HepG2 (cell line): Measurements from ENCODE around the gene SSBP1. TPM values are rescaled to one million over a fixed set of nuclear protein-coding genes. Genes with fewer than 3 reads are reported as not detected.

Source experiments
- ATAC-seq: fragments of 200-7000 bp; cut with Tn5 transposase; 3 replicates; pipeline ENCODE4 v1.9.1; 2020; ENCODE audit warnings: mild to moderate bottlenecking, moderate library complexity
- BruUV-seq: library from RNA; stranded (reverse); fragments of 400-500 nt; replicated peaks from 2 replicates; lab custom pipeline; 2021; lab: Mats Ljungman, UMichigan
- CTCF ChIA-PET: fragments of 300-600 bp; formaldehyde crosslinking; extraction: SDS; loops from one replicate; lab custom pipeline; 2021; ENCODE audit warnings: low total read pairs, inconsistent platforms, low intra/inter-chr PET ratio; lab: Yijun Ruan, JAX
- POLR2A ChIA-PET: fragments of 350-600 bp; sonication (Branson Sonifier 250); formaldehyde crosslinking; loops from one replicate; lab custom pipeline; 2020; ENCODE audit warnings: antibody characterized with exemption, inconsistent platforms; lab: Yijun Ruan, JAX
- DNase-seq: peaks from one replicate; pipeline ENCODE4 v3.0.0-alpha.2; 2015; ENCODE audit warnings: low spot score
- FAIRE-seq: peaks from 3 replicates; lab custom pipeline; 2011; peaks lifted over from hg19 to GRCh38; lab: Jason Lieb, UNC
- H2AFZ ChIP-seq: one replicate; pipeline ENCODE4 v1.6.1; 2011; ENCODE audit warnings: low read length, inconsistent platforms
- H3K27ac ChIP-seq: fragments of 300-600 bp; 3 replicates; pipeline ENCODE4 v1.8.0; 2011; ENCODE audit warnings: mixed run types, mild to moderate bottlenecking, mixed read lengths, low read length, inconsistent platforms; ENCODE audit not compliant: insufficient read depth; ENCODE audit errors: extremely low read length
- H3K27me3 ChIP-seq, 2 experiments: fragments of 200-600 bp in 1 of 2; 2 replicates in 1 of 2; 3 replicates in 1 of 2; pipeline versions ENCODE4 v1.6.0 to v1.8.0; 2011; ENCODE audit warnings: low read length in 2 of 2, mild to moderate bottlenecking in 2 of 2, moderate library complexity in 2 of 2, inconsistent platforms in 1 of 2; ENCODE audit not compliant: insufficient read depth in 2 of 2, control insufficient read depth in 1 of 2
- H3K36me3 ChIP-seq, 2 experiments: fragments of 200-600 bp in 1 of 2; replicated peaks in 1 of 2; 2 replicates in 1 of 2; 3 replicates in 1 of 2; pipeline versions ENCODE4 v1.5.1 to v1.8.0; 2011; ENCODE audit warnings: low read length in 2 of 2, inconsistent platforms in 1 of 2; ENCODE audit not compliant: insufficient read depth in 2 of 2, control insufficient read depth in 1 of 2
- H3K4me1 ChIP-seq: 2 replicates; pipeline ENCODE4 v1.5.1; 2012; ENCODE audit warnings: low read length, inconsistent platforms; ENCODE audit not compliant: insufficient read depth
- H3K4me2 ChIP-seq: 2 replicates; pipeline ENCODE4 v1.6.0; 2011; ENCODE audit warnings: low read depth, low read length, inconsistent platforms
- H3K4me3 ChIP-seq, 3 experiments: fragments of 200-600 bp in 1 of 3; sonication (generic), shearing (Covaris generic) in 1 of 3; replicated peaks in 1 of 3; 2 replicates each; pipeline ENCODE4 v1.5.1; 2011 to 2016; ENCODE audit warnings: low read length in 3 of 3, inconsistent platforms in 2 of 3, low read depth in 2 of 3, mild to moderate bottlenecking in 2 of 3, control low read depth in 1 of 3, mixed read lengths in 1 of 3; ENCODE audit not compliant: insufficient read depth in 1 of 3
- H3K79me2 ChIP-seq: one replicate; pipeline ENCODE4 v1.6.1; 2011; ENCODE audit warnings: low read length, inconsistent platforms; ENCODE audit not compliant: insufficient read depth
- H3K9ac ChIP-seq: 2 replicates; pipeline ENCODE4 v1.6.0; 2011; ENCODE audit warnings: mild to moderate bottlenecking, low read depth, low read length, inconsistent platforms; ENCODE audit not compliant: insufficient read depth
- H3K9me3 ChIP-seq: 2 replicates; pipeline ENCODE4 v1.5.1; 2012; ENCODE audit warnings: mild to moderate bottlenecking, low read length
- H4K20me1 ChIP-seq: 2 replicates; pipeline ENCODE4 v1.6.0; 2011; ENCODE audit warnings: inconsistent platforms, mild to moderate bottlenecking, low read length, moderate library complexity; ENCODE audit not compliant: insufficient read depth
- BCL6 ChIP-seq: IDR thresholded peaks from 2 replicates; pipeline ENCODE4 v1.6.1; 2016; ENCODE audit warnings: missing genetic modification reagents, missing compliant biosample characterization
- CREB3 ChIP-seq: sonication (generic); formaldehyde crosslinking; IDR thresholded peaks from 2 replicates; pipeline ENCODE4 v1.5.0; 2020; ENCODE audit warnings: missing genetic modification reagents
- FOXA3 ChIP-seq: IDR thresholded peaks from 2 replicates; pipeline ENCODE4 v1.6.1; 2016; ENCODE audit warnings: missing genetic modification reagents, missing compliant biosample characterization
- MTA3 ChIP-seq: sonication (generic); formaldehyde crosslinking; IDR thresholded peaks from 2 replicates; pipeline ENCODE4 v1.4.0; 2020; ENCODE audit warnings: missing genetic modification reagents
- MYNN ChIP-seq: sonication (generic); formaldehyde crosslinking; IDR thresholded peaks from 2 replicates; pipeline ENCODE4 v1.4.0; 2020; ENCODE audit warnings: mild to moderate bottlenecking, low read depth, missing genetic modification reagents
- POLR2AphosphoS5 ChIP-seq: IDR thresholded peaks from 2 replicates; pipeline ENCODE4 v1.6.1; 2012; ENCODE audit warnings: low read depth, low read length
- SNAI1 ChIP-seq: sonication (generic); formaldehyde crosslinking; IDR thresholded peaks from 2 replicates; pipeline ENCODE4 v1.5.0; 2020; ENCODE audit warnings: mild to moderate bottlenecking, missing genetic modification reagents, borderline replicate concordance
- SNRNP70 ChIP-seq: fragments of 200-400 bp; formaldehyde crosslinking; IDR thresholded peaks from 2 replicates; pipeline ENCODE4 v1.6.1; 2017; ENCODE audit warnings: mild to moderate bottlenecking, low read depth, low read length, moderate library complexity
- ZNF143 ChIP-seq: sonication (generic); formaldehyde crosslinking; IDR thresholded peaks from 2 replicates; pipeline ENCODE4 v1.4.0; 2020; ENCODE audit warnings: missing genetic modification reagents
- WGBS: methylation state at CpG from one replicate; pipeline ENCODE4 v1.1.6; 2017; ENCODE audit warnings: low lambda C conversion rate; 5-methylcytosine and 5-hydroxymethylcytosine counted together
- in situ Hi-C: cut with HindIII; loops from 2 replicates; pipeline ENCODE4 v1.10.0; 2017; ENCODE audit warnings: low pct_unique_long_range_greater_than_20kb; ENCODE audit not compliant: extremely low pct_ligation_motif_present
- intact Hi-C: fragments of 100-400 bp; cut with micrococcal nuclease; formaldehyde crosslinking; loops from one replicate; pipeline ENCODE4 v1.10.0; 2022; ENCODE audit not compliant: unreplicated experiment
- polyA plus RNA-seq, 8 experiments: library from polyadenylated mRNA; depleted of rRNA in 3 of 8; stranded (reverse) in 7 of 8; unstranded in 1 of 8; fragments of >200 nt; fragmentation: Illumina TruSeq in 4 of 8; extraction: Trizol in 4 of 8; gene quantifications; 2 replicates each; pipeline versions ENCODE4 v1.2.1 to v1.2.3, GENCODE V29; 2011 to 2016; ENCODE audit warnings: low read depth in 4 of 8, missing spikeins in 1 of 8, mixed read lengths in 1 of 8; ENCODE audit not compliant: insufficient read depth in 1 of 8
- total RNA-seq, 5 experiments: library from RNA; depleted of rRNA; stranded (reverse); fragments of >200 nt; fragmentation: Illumina TruSeq; extraction: Trizol; gene quantifications; 2 replicates each; pipeline ENCODE4 v1.2.3, GENCODE V29; 2016; ENCODE audit warnings: low read depth in 1 of 5
- TF ChIP-seq, protein P1 (sequence below): IDR thresholded peaks from 2 replicates; pipeline ENCODE4 v1.6.1; 2016; ENCODE audit warnings: missing compliant biosample characterization, missing genetic modification reagents, borderline replicate concordance
- TF ChIP-seq, protein P2 (sequence below): sonication (generic); formaldehyde crosslinking; IDR thresholded peaks from 2 replicates; pipeline ENCODE4 v1.4.0; 2020; ENCODE audit warnings: missing genetic modification reagents
- TF ChIP-seq, protein P3 (sequence below): sonication (generic); formaldehyde crosslinking; IDR thresholded peaks from 2 replicates; pipeline ENCODE4 v1.4.0; 2020; ENCODE audit warnings: mild to moderate bottlenecking, missing genetic modification reagents

The SSBP1 gene
- total and polyA plus RNA-seq, 2 of the 13 experiments (the other 11 are each of a cell fraction or from before 2014, with no cell fraction given): 64.4 to 254 TPM

GRCh38 chr7:141729020-141729419 is 9.1 kb upstream of the SSBP1 start:
- TF ChIP-seq, protein P1, sequence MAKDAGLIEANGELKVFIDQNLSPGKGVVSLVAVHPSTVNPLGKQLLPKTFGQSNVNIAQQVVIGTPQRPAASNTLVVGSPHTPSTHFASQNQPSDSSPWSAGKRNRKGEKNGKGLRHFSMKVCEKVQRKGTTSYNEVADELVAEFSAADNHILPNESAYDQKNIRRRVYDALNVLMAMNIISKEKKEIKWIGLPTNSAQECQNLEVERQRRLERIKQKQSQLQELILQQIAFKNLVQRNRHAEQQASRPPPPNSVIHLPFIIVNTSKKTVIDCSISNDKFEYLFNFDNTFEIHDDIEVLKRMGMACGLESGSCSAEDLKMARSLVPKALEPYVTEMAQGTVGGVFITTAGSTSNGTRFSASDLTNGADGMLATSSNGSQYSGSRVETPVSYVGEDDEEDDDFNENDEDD: no peak
- no peak for TF ChIP-seq MYNN (CRISPR knock-in tag)
- no peak for TF ChIP-seq SNRNP70
- TF ChIP-seq POLR2AphosphoS5: no peak
- TF ChIP-seq, protein P2, sequence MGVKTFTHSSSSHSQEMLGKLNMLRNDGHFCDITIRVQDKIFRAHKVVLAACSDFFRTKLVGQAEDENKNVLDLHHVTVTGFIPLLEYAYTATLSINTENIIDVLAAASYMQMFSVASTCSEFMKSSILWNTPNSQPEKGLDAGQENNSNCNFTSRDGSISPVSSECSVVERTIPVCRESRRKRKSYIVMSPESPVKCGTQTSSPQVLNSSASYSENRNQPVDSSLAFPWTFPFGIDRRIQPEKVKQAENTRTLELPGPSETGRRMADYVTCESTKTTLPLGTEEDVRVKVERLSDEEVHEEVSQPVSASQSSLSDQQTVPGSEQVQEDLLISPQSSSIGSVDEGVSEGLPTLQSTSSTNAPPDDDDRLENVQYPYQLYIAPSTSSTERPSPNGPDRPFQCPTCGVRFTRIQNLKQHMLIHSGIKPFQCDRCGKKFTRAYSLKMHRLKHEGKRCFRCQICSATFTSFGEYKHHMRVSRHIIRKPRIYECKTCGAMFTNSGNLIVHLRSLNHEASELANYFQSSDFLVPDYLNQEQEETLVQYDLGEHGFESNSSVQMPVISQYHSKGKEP: no peak
- no peak for TF ChIP-seq MTA3 (CRISPR knock-in tag)
- no peak for TF ChIP-seq ZNF143
- TF ChIP-seq CREB3 (CRISPR knock-in tag): no peak
- TF ChIP-seq, protein P3, sequence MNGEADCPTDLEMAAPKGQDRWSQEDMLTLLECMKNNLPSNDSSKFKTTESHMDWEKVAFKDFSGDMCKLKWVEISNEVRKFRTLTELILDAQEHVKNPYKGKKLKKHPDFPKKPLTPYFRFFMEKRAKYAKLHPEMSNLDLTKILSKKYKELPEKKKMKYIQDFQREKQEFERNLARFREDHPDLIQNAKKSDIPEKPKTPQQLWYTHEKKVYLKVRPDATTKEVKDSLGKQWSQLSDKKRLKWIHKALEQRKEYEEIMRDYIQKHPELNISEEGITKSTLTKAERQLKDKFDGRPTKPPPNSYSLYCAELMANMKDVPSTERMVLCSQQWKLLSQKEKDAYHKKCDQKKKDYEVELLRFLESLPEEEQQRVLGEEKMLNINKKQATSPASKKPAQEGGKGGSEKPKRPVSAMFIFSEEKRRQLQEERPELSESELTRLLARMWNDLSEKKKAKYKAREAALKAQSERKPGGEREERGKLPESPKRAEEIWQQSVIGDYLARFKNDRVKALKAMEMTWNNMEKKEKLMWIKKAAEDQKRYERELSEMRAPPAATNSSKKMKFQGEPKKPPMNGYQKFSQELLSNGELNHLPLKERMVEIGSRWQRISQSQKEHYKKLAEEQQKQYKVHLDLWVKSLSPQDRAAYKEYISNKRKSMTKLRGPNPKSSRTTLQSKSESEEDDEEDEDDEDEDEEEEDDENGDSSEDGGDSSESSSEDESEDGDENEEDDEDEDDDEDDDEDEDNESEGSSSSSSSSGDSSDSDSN (CRISPR knock-in tag): no peak
- TF ChIP-seq BCL6: no peak
- TF ChIP-seq SNAI1 (CRISPR knock-in tag): no peak
- TF ChIP-seq FOXA3 (CRISPR knock-in tag): no peak
- no peak overlapping the region for H2AFZ ChIP-seq
- no peak overlapping the region for H3K27ac ChIP-seq
- FAIRE-seq (no peak), DNase-seq (no peak), ATAC-seq (no peak)
- intact Hi-C loops: no loop called here
- H4K20me1 ChIP-seq: no peaks in the 10 kb centered on the region
- no peak overlapping the region for H3K4me3 ChIP-seq
- in situ Hi-C loops: no loop called here
- H3K36me3 ChIP-seq: no peaks in the 10 kb centered on the region
- 18% methylated on average over 1 of the region's 1 CpG for WGBS
- CTCF ChIA-PET: no interaction called here
- POLR2A ChIA-PET: no interaction called here
- H3K9me3 ChIP-seq: no peaks in the 10 kb centered on the region
- no peaks in the 10 kb centered on the region for H3K79me2 ChIP-seq
- no peaks in the 10 kb centered on the region; a peak in 1 of 5 replicates for H3K27me3 ChIP-seq
- H3K9ac ChIP-seq: no peak overlapping the region
- H3K4me1 ChIP-seq: no peaks in the 10 kb centered on the region
- no TSS peak for BruUV-seq
- H3K4me2 ChIP-seq: no peak overlapping the region
